HepG2 (cell line): ENCODE measurements around the gene ST6GALNAC2. TPM values are rescaled to one million over a fixed set of nuclear protein-coding genes. Genes with fewer than 3 reads are reported as not detected.

Source experiments
- ATF3 ChIP-seq: sonication (generic); formaldehyde crosslinking; IDR thresholded peaks from 2 replicates; pipeline ENCODE4 v1.4.0; 2020; ENCODE audit warnings: missing genetic modification reagents
- CHD2 ChIP-seq: IDR thresholded peaks from 2 replicates; pipeline ENCODE4 v1.6.1; 2011; ENCODE audit warnings: low read depth, low read length, improper control_type of control experiment
- FOXK1 ChIP-seq: sonication (generic); formaldehyde crosslinking; IDR thresholded peaks from 2 replicates; pipeline ENCODE4 v1.4.0; 2020; ENCODE audit warnings: low read depth, missing genetic modification reagents, borderline replicate concordance
- HBP1 ChIP-seq: IDR thresholded peaks from 2 replicates; pipeline ENCODE4 v1.6.1; 2016; ENCODE audit warnings: low read depth, control low read depth
- KDM5A ChIP-seq: fragments of 200-600 bp; sonication (generic); IDR thresholded peaks from 2 replicates; pipeline ENCODE4 v1.7.0; 2018; ENCODE audit warnings: antibody characterized with exemption, mild to moderate bottlenecking, low read length, borderline replicate concordance
- LRRFIP1 ChIP-seq: sonication (generic); formaldehyde crosslinking; conservative IDR thresholded peaks from 2 replicates; pipeline ENCODE4 v1.4.0; 2020; ENCODE audit warnings: missing genetic modification reagents
- NR2F2 ChIP-seq: IDR thresholded peaks from 2 replicates; pipeline ENCODE4 v1.6.1; 2012; ENCODE audit warnings: low read depth, inconsistent platforms, borderline replicate concordance
- NRL ChIP-seq: sonication (generic); formaldehyde crosslinking; IDR thresholded peaks from 2 replicates; pipeline ENCODE4 v1.5.0; 2020; ENCODE audit warnings: missing genetic modification reagents, mild to moderate bottlenecking, moderate library complexity, borderline replicate concordance
- PAXIP1 ChIP-seq: sonication (generic); formaldehyde crosslinking; conservative IDR thresholded peaks from 2 replicates; pipeline ENCODE4 v1.4.0; 2020; ENCODE audit warnings: mild to moderate bottlenecking, missing genetic modification reagents, moderate library complexity
- RFXAP ChIP-seq: sonication (generic); formaldehyde crosslinking; IDR thresholded peaks from 2 replicates; pipeline ENCODE4 v1.4.0; 2020; ENCODE audit warnings: missing genetic modification reagents, borderline replicate concordance
- STAT6 ChIP-seq: sonication (generic); formaldehyde crosslinking; IDR thresholded peaks from 2 replicates; pipeline ENCODE4 v1.4.0; 2020; ENCODE audit warnings: missing genetic modification reagents, mild to moderate bottlenecking, borderline replicate concordance
- TEAD2 ChIP-seq: sonication (generic); formaldehyde crosslinking; IDR thresholded peaks from 2 replicates; pipeline ENCODE4 v1.9.0; 2021; ENCODE audit warnings: missing genetic modification reagents
- ZNF256 ChIP-seq: sonication (generic); formaldehyde crosslinking; conservative IDR thresholded peaks from 2 replicates; pipeline ENCODE4 v1.4.0; 2020; ENCODE audit warnings: missing genetic modification reagents
- ZNF30 ChIP-seq: sonication (generic); formaldehyde crosslinking; IDR thresholded peaks from 2 replicates; pipeline ENCODE4 v1.5.0; 2020; ENCODE audit warnings: mild to moderate bottlenecking, missing genetic modification reagents
- ZNF317 ChIP-seq: sonication (generic); formaldehyde crosslinking; IDR thresholded peaks from 2 replicates; pipeline ENCODE4 v1.5.0; 2020; ENCODE audit warnings: mild to moderate bottlenecking, missing genetic modification reagents
- ZNF501 ChIP-seq: sonication (generic); formaldehyde crosslinking; IDR thresholded peaks from 2 replicates; pipeline ENCODE4 v1.5.1; 2020; ENCODE audit warnings: mild to moderate bottlenecking, moderate library complexity, missing genetic modification reagents
- ZNF543 ChIP-seq: sonication (generic); formaldehyde crosslinking; IDR thresholded peaks from 2 replicates; pipeline ENCODE4 v1.4.0; 2020; ENCODE audit warnings: mild to moderate bottlenecking, missing genetic modification reagents
- ZNF570 ChIP-seq: sonication (generic); formaldehyde crosslinking; IDR thresholded peaks from 2 replicates; pipeline ENCODE4 v1.4.0; 2020; ENCODE audit warnings: mild to moderate bottlenecking, missing genetic modification reagents, borderline replicate concordance
- ZNF737 ChIP-seq: sonication (generic); formaldehyde crosslinking; IDR thresholded peaks from 2 replicates; pipeline ENCODE4 v1.5.0; 2020; ENCODE audit warnings: missing genetic modification reagents, mild to moderate bottlenecking, borderline replicate concordance
- polyA plus RNA-seq, 8 experiments: library from polyadenylated mRNA; depleted of rRNA in 3 of 8; stranded (reverse) in 7 of 8; unstranded in 1 of 8; fragments of >200 nt; fragmentation: Illumina TruSeq in 4 of 8; extraction: Trizol in 4 of 8; gene quantifications; 2 replicates each; pipeline versions ENCODE4 v1.2.1 to v1.2.3, GENCODE V29; 2011 to 2016; ENCODE audit warnings: low read depth in 4 of 8, missing spikeins in 1 of 8, mixed read lengths in 1 of 8; ENCODE audit not compliant: insufficient read depth in 1 of 8
- total RNA-seq, 5 experiments: library from RNA; depleted of rRNA; stranded (reverse); fragments of >200 nt; fragmentation: Illumina TruSeq; extraction: Trizol; gene quantifications; 2 replicates each; pipeline ENCODE4 v1.2.3, GENCODE V29; 2016; ENCODE audit warnings: low read depth in 1 of 5

ST6GALNAC2 gene
- total and polyA plus RNA-seq, 2 of the 13 experiments (the other 11 are each of a cell fraction or from before 2014, with no cell fraction given), result 0.12 to 0.49 TPM

GRCh38 chr17:76527430-76528111, 58.1 kb downstream of the ST6GALNAC2 start (continued):
- no peak for TF ChIP-seq FOXK1 (CRISPR knock-in tag)
- no peak for TF ChIP-seq CHD2
- no peak for TF ChIP-seq TEAD2 (CRISPR knock-in tag)
- no peak for TF ChIP-seq ZNF30 (CRISPR knock-in tag)
- TF ChIP-seq STAT6 (CRISPR knock-in tag), result no peak
- TF ChIP-seq HBP1 (CRISPR knock-in tag), result 0 out of 2 replicates have a peak, but pooled peaks have one; percentile 34
- TF ChIP-seq ZNF543 (CRISPR knock-in tag), result no peak
- peak; percentile 92 for TF ChIP-seq NRL (CRISPR knock-in tag)
- peak; percentile 56; the same call in 1 of the 2 replicates for TF ChIP-seq ATF3
- no peak for TF ChIP-seq LRRFIP1 (CRISPR knock-in tag)
- no peak for TF ChIP-seq NR2F2
- no peak for TF ChIP-seq ZNF737
- TF ChIP-seq RFXAP, result no peak
- peak; percentile 47; the same call in 1 of the 2 replicates for TF ChIP-seq PAXIP1 (CRISPR knock-in tag)
- TF ChIP-seq ZNF570 (CRISPR knock-in tag), result no peak
- 0 out of 2 replicates have a peak, but pooled peaks have one; percentile 13 for TF ChIP-seq ZNF501 (CRISPR knock-in tag)
- no peak for TF ChIP-seq ZNF256 (CRISPR knock-in tag)
- TF ChIP-seq KDM5A, result no peak
- TF ChIP-seq ZNF317, result no peak
